ENCODE results near the gene CEP164. TPM values are rescaled to one million over a fixed set of nuclear protein-coding genes. Genes with fewer than 3 reads are reported as not detected.

CEP164 gene
- total RNA-seq, 1 experiment from 2014 or later: 25.4 TPM

DNA sequence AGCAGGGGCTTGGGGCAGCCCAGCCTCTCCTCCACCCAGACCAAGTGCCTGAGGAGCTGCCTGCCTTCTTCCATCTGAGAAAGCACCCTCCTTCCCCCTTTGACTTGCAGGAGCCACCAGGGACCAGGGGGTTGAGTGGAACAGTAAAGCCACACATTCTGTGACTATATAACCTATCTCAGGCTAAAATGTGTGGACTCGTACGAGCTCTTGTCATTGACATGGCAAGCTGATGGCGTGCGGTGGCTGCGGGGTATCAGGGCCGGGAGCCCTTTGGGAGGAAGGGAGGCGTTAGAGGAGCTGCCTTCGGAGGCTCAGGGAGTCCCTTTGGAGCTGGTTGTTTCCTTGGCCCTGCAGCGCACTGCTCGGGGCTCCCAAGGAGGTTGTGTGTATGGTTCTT is 84.5 kb downstream of the CEP164 start:
- no TSS peak for BruUV-seq (replicated peaks)
- TF ChIP-seq, protein P1, sequence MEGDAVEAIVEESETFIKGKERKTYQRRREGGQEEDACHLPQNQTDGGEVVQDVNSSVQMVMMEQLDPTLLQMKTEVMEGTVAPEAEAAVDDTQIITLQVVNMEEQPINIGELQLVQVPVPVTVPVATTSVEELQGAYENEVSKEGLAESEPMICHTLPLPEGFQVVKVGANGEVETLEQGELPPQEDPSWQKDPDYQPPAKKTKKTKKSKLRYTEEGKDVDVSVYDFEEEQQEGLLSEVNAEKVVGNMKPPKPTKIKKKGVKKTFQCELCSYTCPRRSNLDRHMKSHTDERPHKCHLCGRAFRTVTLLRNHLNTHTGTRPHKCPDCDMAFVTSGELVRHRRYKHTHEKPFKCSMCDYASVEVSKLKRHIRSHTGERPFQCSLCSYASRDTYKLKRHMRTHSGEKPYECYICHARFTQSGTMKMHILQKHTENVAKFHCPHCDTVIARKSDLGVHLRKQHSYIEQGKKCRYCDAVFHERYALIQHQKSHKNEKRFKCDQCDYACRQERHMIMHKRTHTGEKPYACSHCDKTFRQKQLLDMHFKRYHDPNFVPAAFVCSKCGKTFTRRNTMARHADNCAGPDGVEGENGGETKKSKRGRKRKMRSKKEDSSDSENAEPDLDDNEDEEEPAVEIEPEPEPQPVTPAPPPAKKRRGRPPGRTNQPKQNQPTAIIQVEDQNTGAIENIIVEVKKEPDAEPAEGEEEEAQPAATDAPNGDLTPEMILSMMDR (IDR thresholded peaks at IDR 0.05; ENCODE audit: unreplicated experiment): no peak
- peaks cover 9% of the 10 kb centered on the region for H3K36me3 Mint-ChIP-seq (ENCODE audit: insufficient read depth, unreplicated experiment)
- H3K4me1 Mint-ChIP-seq (ENCODE audit: low read depth, unreplicated experiment): no peaks in the 10 kb centered on the region
- DNase-seq: no peak
- no peak overlapping the region for H3K4me3 Mint-ChIP-seq (ENCODE audit: low read depth, unreplicated experiment)
- intact Hi-C loops (cut with micrococcal nuclease; ENCODE audit: unreplicated experiment): no loop called here
- no peaks in the 10 kb centered on the region for H3K9me3 Mint-ChIP-seq (ENCODE audit: low read depth, unreplicated experiment)
- CTCF ChIA-PET: no interaction called here
- no peak overlapping the region for H3K27ac Mint-ChIP-seq (ENCODE audit: unreplicated experiment)
- peaks cover 3% of the 10 kb centered on the region for H3K27me3 Mint-ChIP-seq (ENCODE audit: unreplicated experiment)

- TF ChIP-seq, protein P1 (IDR thresholded peaks at IDR 0.05; ENCODE audit: unreplicated experiment): no peak
- CTCF ChIA-PET: no interaction called here
- no TSS peak for BruUV-seq (replicated peaks)
Observed at GRCh38 chr11:117412653-117413275, 85.1 kb downstream of the CEP164 start.

GRCh38 chr11:117413616-117414015 is 86.0 kb downstream of the CEP164 start:
- H3K4me1 Mint-ChIP-seq (ENCODE audit: low read depth, unreplicated experiment): no peaks in the 10 kb centered on the region
- peaks cover 15% of the 10 kb centered on the region for H3K27me3 Mint-ChIP-seq (ENCODE audit: unreplicated experiment)
- DNase-seq: no peak
- TF ChIP-seq, protein P1 (IDR thresholded peaks at IDR 0.05; ENCODE audit: unreplicated experiment): no peak
- peaks cover 9% of the 10 kb centered on the region for H3K36me3 Mint-ChIP-seq (ENCODE audit: insufficient read depth, unreplicated experiment)
- intact Hi-C loops (cut with micrococcal nuclease; ENCODE audit: unreplicated experiment): no loop called here
- CTCF ChIA-PET: no interaction called here
- no TSS peak for BruUV-seq (replicated peaks)
- H3K4me3 Mint-ChIP-seq (ENCODE audit: low read depth, unreplicated experiment): no peak overlapping the region
- H3K9me3 Mint-ChIP-seq (ENCODE audit: low read depth, unreplicated experiment): no peaks in the 10 kb centered on the region
- no peak overlapping the region for H3K27ac Mint-ChIP-seq (ENCODE audit: unreplicated experiment)

More at GRCh38 chr11:117412653-117413275, 85.1 kb downstream of the CEP164 start:
- intact Hi-C loops (cut with micrococcal nuclease; ENCODE audit: unreplicated experiment): no loop called here
- Mint-ChIP-seq H3K36me3 (ENCODE audit: insufficient read depth, unreplicated experiment) (peaks cover 9% of the 10 kb centered on the region), H3K4me3 (ENCODE audit: low read depth, unreplicated experiment) (no peak overlapping the region), H3K9me3 (ENCODE audit: low read depth, unreplicated experiment) (no peaks in the 10 kb centered on the region), H3K4me1 (ENCODE audit: low read depth, unreplicated experiment) (no peaks in the 10 kb centered on the region), H3K27ac (ENCODE audit: unreplicated experiment) (no peak overlapping the region), H3K27me3 (ENCODE audit: unreplicated experiment) (peaks cover 9% of the 10 kb centered on the region)
- no peak for DNase-seq

DNA sequence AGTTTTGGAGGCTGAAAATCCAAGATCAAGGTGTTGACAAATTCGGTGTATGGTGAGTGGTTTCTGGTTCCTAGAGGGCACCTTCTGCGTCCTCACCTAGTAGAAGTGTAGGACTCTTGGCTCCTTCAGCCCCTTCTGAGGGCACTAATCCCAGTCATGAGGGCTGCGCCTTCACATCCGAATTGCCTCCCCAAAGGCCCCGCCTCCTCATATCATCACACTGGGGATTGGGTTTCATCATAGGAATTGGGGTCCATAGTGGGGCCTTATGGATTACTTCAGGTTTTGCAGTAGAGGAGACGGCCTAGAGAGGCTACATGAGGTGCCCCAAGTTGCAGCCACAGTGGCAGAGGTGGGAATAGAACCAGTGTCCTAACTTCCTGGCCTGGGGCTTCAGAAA is 87.1 kb downstream of the CEP164 start:
- Mint-ChIP-seq H3K4me3 (ENCODE audit: low read depth, unreplicated experiment) (no peak overlapping the region), H3K27ac (ENCODE audit: unreplicated experiment) (no peak overlapping the region), H3K9me3 (ENCODE audit: low read depth, unreplicated experiment) (no peaks in the 10 kb centered on the region), H3K4me1 (ENCODE audit: low read depth, unreplicated experiment) (no peaks in the 10 kb centered on the region), H3K36me3 (ENCODE audit: insufficient read depth, unreplicated experiment) (peaks cover 9% of the 10 kb centered on the region), H3K27me3 (ENCODE audit: unreplicated experiment) (peaks cover 15% of the 10 kb centered on the region)
- intact Hi-C loops (cut with micrococcal nuclease; ENCODE audit: unreplicated experiment): no loop called here
- no TSS peak for BruUV-seq (replicated peaks)
- TF ChIP-seq, protein P1 (IDR thresholded peaks at IDR 0.05; ENCODE audit: unreplicated experiment): no peak
- DNase-seq: no peak
- CTCF ChIA-PET: no interaction called here
